GM18858 (cell line): Measurements from ENCODE around the gene PAX5.

Experiments
- ATAC-seq: cut with Tn5 transposase; IDR thresholded peaks from one replicate; pipeline ENCODE4 v1.9.1; 2021; ENCODE audit not compliant: unreplicated experiment

PAX5 gene

DNA sequence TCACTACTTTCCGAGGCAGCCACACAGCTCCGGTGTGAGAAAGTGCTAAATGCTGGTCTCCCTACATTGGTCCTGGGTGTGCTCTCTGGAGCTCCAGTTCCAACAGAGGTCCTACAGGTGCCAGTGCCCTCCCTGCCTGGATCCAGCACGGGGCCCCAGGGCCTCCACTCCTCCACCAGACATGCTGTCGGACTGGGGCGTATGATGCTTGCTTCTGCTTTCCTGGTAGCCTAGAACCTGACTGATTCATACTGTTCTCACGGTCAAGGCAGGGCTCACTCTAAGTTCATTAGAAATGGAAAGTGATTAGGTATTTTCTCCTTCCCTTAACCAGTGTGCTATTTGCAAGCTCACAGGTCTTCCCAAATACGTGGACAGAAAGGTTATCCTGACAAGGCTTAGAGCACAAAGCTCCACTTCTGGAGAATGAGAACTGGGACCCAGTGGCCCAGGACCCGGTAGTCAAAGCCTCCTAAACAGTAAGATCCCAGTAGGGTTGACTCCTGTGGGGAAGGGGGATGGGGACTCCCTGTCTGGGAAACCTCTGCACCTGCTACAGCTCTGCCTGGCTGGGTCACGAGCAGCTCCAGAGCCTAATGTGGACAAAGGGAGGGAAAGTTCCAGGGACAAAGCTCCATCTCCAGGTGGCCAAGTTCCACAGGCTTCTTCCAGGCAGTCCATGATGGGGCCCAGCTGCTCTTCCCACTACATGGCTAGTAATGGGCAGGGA lies 98.1 kb downstream of the PAX5 start:
- ATAC-seq, result peak; percentile 73

- peak; percentile 21 for ATAC-seq
Observed at GRCh38 chr9:36935332-36935731, 98.7 kb downstream of the PAX5 start.

GRCh38 chr9:36934478-36935065 lies 99.5 kb downstream of the PAX5 start:
- no peak for ATAC-seq

GRCh38 chr9:36933676-36934215 lies 100.3 kb downstream of the PAX5 start:
- ATAC-seq, result no peak

- ATAC-seq, result no peak
Observed at GRCh38 chr9:36932198-36932597, 101.9 kb downstream of the PAX5 start.

GRCh38 chr9:36930941-36931340 lies 103.1 kb downstream of the PAX5 start:
- no peak for ATAC-seq

DNA sequence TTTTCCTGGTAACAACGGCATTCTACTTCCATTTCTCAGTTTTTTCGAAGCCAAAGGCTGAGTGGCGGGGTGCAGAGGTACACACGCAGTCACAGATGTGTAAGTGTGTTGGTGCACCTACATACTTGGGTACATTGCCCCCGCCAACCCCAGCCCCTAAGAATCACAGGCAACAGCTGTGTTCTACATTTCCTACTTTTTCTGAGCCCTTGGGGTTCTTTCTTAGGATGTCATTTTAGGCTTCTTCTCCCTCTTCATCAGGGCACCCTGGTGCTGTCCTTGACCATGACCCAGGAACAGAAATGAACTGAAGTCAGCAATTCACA lies 104.8 kb downstream of the PAX5 start:
- no peak for ATAC-seq

GRCh38 chr9:36928670-36929349 lies 105.3 kb downstream of the PAX5 start:
- ATAC-seq, result no peak

GRCh38 chr9:36928210-36928609 lies 105.9 kb downstream of the PAX5 start:
- no peak for ATAC-seq

GRCh38 chr9:36924757-36925432 lies 109.2 kb downstream of the PAX5 start:
- no peak for ATAC-seq

- ATAC-seq, result no peak
Observed at GRCh38 chr9:36924071-36924470, 110.0 kb downstream of the PAX5 start.

GRCh38 chr9:36923025-36923625 lies 110.9 kb downstream of the PAX5 start:
- ATAC-seq, result no peak

DNA sequence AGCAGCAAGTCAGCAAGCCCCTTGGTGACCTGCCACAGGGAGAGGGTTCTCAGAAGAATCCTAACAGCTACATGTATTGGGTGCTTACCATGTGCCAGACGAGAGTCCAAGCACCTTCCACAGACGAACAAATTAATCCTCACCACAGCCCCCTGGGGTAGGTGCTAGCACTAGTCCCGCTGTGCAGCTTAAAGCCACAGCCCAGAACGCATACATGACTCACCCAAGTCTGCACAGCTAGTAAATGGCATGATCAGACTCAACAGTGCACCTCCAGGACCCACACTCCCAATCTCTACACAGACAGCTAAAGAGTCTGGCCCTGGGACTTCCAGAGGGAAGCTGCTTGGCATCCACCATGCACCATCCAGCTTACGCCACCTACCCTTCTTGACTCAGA lies 111.5 kb downstream of the PAX5 start:
- ATAC-seq, result no peak

DNA sequence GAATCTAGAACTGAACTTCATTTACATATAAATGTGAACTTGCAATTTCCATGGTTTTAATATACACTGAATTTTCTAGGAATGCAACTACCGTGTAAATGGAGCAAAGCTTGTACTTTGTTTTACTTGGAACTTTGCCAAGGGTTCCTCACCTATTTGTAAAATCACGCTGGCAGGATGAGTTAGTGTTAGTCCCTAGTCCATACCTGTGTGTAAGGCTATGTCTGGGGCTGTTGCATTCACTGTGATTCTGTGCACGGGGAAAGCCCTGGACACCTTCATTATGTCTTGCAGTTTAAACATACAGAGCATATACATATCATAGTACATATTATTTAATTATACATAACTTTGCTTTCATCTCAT lies 119.9 kb downstream of the PAX5 start:
- no peak for ATAC-seq

DNA sequence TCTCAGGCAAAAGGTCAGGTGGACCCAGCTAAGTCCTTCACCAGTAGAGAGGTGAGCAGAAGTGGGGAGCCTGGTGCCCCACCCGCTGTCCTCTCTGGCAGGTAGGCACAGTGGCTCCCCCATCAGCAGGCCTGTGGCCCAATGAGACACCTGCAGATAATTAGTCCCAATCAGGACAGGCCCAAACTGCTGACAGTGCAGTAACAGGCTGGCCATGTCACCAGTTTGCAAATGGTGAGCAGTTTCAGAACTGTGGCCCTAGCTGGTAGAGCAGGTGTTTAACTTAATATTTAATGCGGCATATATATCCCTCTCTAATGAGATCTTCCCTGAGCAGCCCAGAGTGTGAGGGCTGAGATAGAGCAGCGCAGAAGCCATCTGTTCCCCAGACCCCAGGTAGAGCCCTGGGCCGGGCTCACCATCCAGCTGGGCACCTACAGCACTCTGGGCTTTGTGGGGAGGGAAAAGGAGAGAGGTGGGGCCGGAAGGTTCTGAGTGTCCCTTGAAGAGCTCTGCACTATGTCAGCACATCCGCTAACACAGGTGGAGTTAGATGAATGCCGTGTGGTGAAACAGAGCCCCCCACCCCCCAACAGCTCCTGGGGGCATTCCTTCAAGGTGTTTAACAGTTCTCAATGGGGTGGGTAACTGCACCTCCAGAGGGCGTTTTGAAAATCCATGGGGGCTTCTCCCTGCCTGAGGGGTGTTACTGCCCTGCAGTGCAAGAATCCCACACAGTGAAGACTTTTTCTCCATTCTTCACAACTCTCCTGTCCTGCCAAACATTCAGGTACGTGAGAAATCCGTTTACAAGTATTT lies 120.5 kb downstream of the PAX5 start:
- ATAC-seq, result no peak

- ATAC-seq, result no peak
Observed at GRCh38 chr9:36912620-36913019, 121.4 kb downstream of the PAX5 start.

- no peak for ATAC-seq
Observed at GRCh38 chr9:36911601-36912412, 122.3 kb downstream of the PAX5 start.

- no peak for ATAC-seq
Observed at GRCh38 chr9:36911037-36911436, 123.0 kb downstream of the PAX5 start.

DNA sequence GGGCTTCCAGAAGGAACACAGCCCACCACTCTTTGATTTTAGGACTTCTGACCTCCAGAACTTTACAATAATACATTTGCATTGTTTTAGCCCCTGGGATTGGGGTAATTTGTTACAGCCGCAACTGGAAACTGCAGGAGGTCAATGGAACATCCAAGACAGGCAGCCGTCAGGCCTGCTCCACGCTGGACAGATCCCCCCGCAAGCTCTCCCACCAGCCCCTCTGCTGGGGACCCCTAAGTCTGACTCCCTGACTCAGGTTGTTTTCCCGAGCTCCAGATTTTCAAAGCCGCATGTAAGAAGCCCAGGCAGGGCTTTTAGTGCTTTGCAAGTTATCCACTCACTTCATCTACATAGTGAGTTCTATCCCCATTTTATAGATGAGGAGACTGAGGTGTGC lies 127.6 kb downstream of the PAX5 start:
- no peak for ATAC-seq
